Adrenal gland (tissue), 12 donors: ENCODE results near the gene GFER. TPM values are rescaled to one million over a fixed set of nuclear protein-coding genes. Genes with fewer than 3 reads are reported as not detected.

Experiments used
- DNase-seq, 7 donors: peaks; one replicate each; pipeline ENCODE4 v3.0.0-alpha.2; 2019 to 2020
- H3K27ac ChIP-seq, 5 donors: fragments of 200-600 bp; sonication (generic) in 4 of 5; 1 replicate in 3 of 5; 2 replicates in 2 of 5; pipeline versions ENCODE4 v1.5.1 to v1.8.0; 2016 to 2020; ENCODE audit warnings: mild to moderate bottlenecking in 1 of 5
- H3K27me3 ChIP-seq: fragments of 200-600 bp; 2 replicates; pipeline ENCODE4 v1.8.0; 2021
- H3K36me3 ChIP-seq, 2 donors: fragments of 200-600 bp; replicated peaks in 1 of 2; 1 replicate in 1 of 2; 2 replicates in 1 of 2; pipeline versions ENCODE4 v1.5.1 to v1.8.0; 2018 to 2022
- H3K4me1 ChIP-seq, 2 donors: fragments of 200-600 bp; replicated peaks in 1 of 2; 1 replicate in 1 of 2; 2 replicates in 1 of 2; pipeline versions ENCODE4 v1.5.1 to v1.8.0; 2018 to 2021
- H3K4me3 ChIP-seq, 4 donors: fragments of 200-600 bp; sonication (generic) in 3 of 4; one replicate each; pipeline ENCODE4 v1.5.1; 2016 to 2018
- H3K9me3 ChIP-seq, 3 donors: fragments of 200-600 bp; sonication (generic) in 1 of 3; replicated peaks in 1 of 3; 1 replicate in 2 of 3; 2 replicates in 1 of 3; pipeline versions ENCODE4 v1.5.1 to v1.8.0; 2016 to 2021
- CTCF ChIP-seq, 6 experiments: fragments of 450-650 bp in 4 of 6; fragments of 200-600 bp in 2 of 6; sonication (generic) in 1 of 6; IDR thresholded peaks; 1 replicate in 5 of 6; 2 replicates in 1 of 6; pipeline versions ENCODE4 v1.5.1 to v1.8.0; 2016 to 2021; ENCODE audit warnings: antibody characterized with exemption in 6 of 6, mild to moderate bottlenecking in 2 of 6, moderate library complexity in 1 of 6
- POLR2A ChIP-seq, 2 donors: fragments of 450-650 bp; IDR thresholded peaks; one replicate each; pipeline ENCODE4 v1.6.1; 2017; ENCODE audit warnings: antibody characterized with exemption in 2 of 2, mild to moderate bottlenecking in 2 of 2, moderate library complexity in 1 of 2
- WGBS, 4 donors: extraction: QIAGEN DNeasy Blood & Tissue Kit in 2 of 4; methylation state at CpG; one replicate each; pipeline versions ENCODE4 v1.1.5 to v1.1.7; 2013 to 2017; 5-methylcytosine and 5-hydroxymethylcytosine counted together
- intact Hi-C, 2 donors: fragments of 100-400 bp; cut with DNase I; formaldehyde crosslinking; loops; one replicate each; pipeline versions ENCODE4 v1.14.1 to v1.15.0; 2022 to 2023
- polyA plus RNA-seq, 3 donors: library from polyadenylated mRNA; stranded (reverse); fragments of 200-250 nt in 2 of 3; fragments of 350-450 nt in 1 of 3; fragmentation: Illumina TruSeq in 1 of 3; extraction: RNeasy Lipid Tissue Mini Kit (QIAGEN cat#74804) in 1 of 3; gene quantifications; one replicate each; pipeline ENCODE4 v1.2.3, GENCODE V29; 2013 to 2014
- total RNA-seq, 9 donors: library from RNA; depleted of rRNA in 4 of 9; stranded (reverse); fragments of >200 nt in 4 of 9; fragments of 120-200 nt in 1 of 9; fragmentation: NEBNext Ultra II Directional in 1 of 9; extraction: Animal tissue kit (Norgen Biotek cat#: 25700) in 1 of 9; gene quantifications; one replicate each; pipeline versions ENCODE4 v1.1.0 to v1.2.4, GENCODE V29; 2013 to 2023
- donor health status: healthy with polysubstance abuse.
- donor health status: Bipolar disorder and iron deficiency.
- donor health status: DM: yes; HTN: yes; CAD: no.
- donor health status: DM: no; HTN: no; CAD: no.
- donor health status: DM: no; HTN: no; CAD: no.
- donor health status: DM: yes; HTN: yes; CAD: no.

Gene GFER
- total and polyA plus RNA-seq, 12 donors: 16.4 to 60.8 (median 27.8) TPM

DNA sequence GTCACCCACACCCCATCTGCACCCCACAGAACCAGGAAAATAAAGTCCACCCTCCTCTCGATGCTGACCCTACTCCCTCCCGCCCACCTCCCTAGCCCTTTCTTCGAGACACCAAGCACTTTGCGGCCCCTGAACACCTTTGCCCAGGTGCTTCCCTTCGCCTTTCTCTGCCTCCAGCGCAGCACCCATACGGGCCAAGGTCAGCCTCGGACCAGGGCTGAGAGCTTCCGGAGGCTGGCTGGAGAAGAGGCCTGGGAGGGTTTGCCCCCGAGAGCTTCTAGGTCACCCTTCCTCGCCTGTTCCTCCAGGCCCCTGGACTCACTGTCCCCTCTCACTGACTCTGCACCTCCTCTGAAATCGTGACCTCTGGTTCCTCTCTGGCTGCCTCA is 40.0 kb downstream of the GFER start:
- 54 to 63% (median 59%) methylated on average over 11 to 12 of the region's 12 CpGs for WGBS, 4 donors
- Histone ChIP-seq H3K9me3 (no peaks in the 10 kb centered on the region), H3K4me1 (peaks cover 14 to 38% of the 10 kb centered on the region in 2 donors), H3K27me3 (peaks cover 15% of the 10 kb centered on the region), H3K27ac (peak overlapping the region in 2 of 5 donors; percentile 65 to 66), H3K36me3 (no peaks in the 10 kb centered on the region), H3K4me3 (peak overlapping the region in 1 of 4 donors; percentile 29)
- TF ChIP-seq POLR2A (IDR thresholded peaks at IDR 0.05): no peak
- no peak for TF ChIP-seq CTCF (IDR thresholded peaks at IDR 0.05)
- intact Hi-C loops: loop anchor here (5.0 kb wide), 2 partner anchors 58 to 123 kb away; partner anchors contain the start of gene RAB26 (in 1 of the 2)
- DNase-seq: no peak

DNA sequence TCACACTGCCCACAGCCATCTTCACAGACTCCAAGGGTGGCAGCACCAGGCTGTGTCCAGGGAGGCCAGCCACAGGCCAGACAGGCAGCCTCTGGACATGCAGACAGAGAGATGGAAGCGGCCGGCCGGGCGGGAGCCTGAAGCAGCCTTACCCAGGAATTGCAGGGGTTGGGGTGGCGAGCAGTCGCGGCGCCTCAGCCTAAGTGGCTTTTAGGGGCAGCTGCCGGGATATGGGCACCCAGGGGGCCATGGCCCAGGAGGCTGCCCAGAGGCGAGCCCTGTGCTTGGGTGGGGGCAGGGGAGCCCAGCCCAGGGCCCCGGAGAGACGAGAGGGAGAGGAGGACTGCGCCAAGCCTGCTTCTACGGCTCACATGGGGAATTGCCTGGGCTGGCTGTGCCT is 41.3 kb downstream of the GFER start:
- no peaks in the 10 kb centered on the region for H3K36me3 ChIP-seq
- H3K9me3 ChIP-seq: no peaks in the 10 kb centered on the region
- WGBS, 4 donors: 86 to 94% (median 91%) methylated on average over 2 to 14 of the region's 14 CpGs
- TF ChIP-seq CTCF (IDR thresholded peaks at IDR 0.05) (no peak), POLR2A (IDR thresholded peaks at IDR 0.05) (no peak)
- peaks cover 3% of the 10 kb centered on the region for H3K27me3 ChIP-seq
- no peak overlapping the region for H3K27ac ChIP-seq
- no peak for DNase-seq
- H3K4me3 ChIP-seq: no peak overlapping the region
- intact Hi-C loops: no loop called here
- peaks cover 14 to 38% of the 10 kb centered on the region in 2 donors for H3K4me1 ChIP-seq

DNA sequence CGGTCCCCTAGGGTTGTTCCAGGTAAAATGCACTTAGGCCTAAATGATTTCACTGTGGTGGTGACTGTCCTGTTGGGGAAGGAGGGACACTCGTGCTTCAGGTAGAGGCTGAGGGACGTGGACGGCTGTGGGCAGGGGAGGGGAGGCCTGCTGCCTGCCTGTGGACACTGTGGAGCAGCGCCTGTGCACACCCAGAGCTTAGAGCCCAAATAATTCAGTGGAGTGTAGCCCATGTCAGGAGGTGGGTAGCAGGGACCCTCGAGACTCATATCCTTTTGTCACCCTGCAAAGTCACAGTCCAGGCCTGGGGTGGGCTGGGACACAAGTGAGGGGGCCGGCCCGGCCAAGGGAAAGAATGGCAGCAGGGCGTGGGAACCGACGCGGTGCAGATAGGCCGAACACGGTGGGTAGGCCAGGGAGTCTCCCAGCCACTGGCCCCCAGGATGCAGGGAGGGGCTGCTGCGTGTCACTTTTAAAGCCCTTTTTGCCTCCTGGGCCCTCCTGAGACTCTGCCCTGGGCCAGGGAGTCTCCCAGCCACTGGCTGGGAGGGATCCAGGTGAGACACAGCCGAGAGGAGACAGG is 42.0 kb downstream of the GFER start:
- Histone ChIP-seq H3K27ac (peak overlapping the region in 2 of 5 donors; percentile 62 to 79), H3K36me3 (no peaks in the 10 kb centered on the region), H3K4me3 (peak overlapping the region in 1 of 4 donors; percentile 84), H3K27me3 (no peaks in the 10 kb centered on the region), H3K4me1 (peaks cover 14 to 38% of the 10 kb centered on the region in 2 donors), H3K9me3 (no peaks in the 10 kb centered on the region)
- WGBS, 4 donors: 70 to 85% (median 80%) methylated on average over 15 to 16 of the region's 16 CpGs
- intact Hi-C loops: no loop called here
- DNase-seq: no peak
- TF ChIP-seq POLR2A (IDR thresholded peaks at IDR 0.05) (no peak), CTCF (IDR thresholded peaks at IDR 0.05) (no peak)

DNA sequence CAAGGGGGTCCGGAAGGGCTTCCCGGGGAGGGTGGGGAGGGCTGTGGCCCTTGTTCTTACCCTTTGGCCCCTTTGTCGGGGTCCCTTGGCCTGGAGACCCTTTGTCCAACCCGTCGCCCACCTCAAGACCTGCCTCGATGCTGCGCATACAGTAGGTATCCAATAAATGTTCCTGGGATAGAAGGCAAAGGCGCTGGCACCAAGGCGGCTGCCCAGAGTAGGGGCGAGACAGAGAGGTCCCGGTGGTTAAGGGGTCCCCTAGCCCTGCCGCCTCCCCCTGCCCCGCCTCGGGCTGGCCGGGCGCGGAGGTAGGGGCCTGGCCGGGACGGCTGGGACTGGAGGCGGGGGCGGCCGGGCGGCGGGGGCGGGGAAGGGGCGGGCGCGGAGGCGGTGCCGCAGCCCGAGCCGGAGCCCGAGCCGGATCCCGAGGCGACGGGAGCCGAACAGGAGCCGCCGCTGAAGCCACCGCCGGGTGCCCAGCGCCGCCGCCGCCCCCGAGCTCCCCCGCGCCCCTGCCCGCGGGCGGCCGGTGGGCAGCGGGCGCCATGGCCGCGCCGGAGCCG is 42.5 kb downstream of the GFER start, which contains the start of gene NHERF2:
NHERF2 (plus strand) TSS at position 442 of the 563 bp plus-strand sequence; CDS start at position 546, 104 bp downstream.
- H3K27me3 ChIP-seq: no peaks in the 10 kb centered on the region
- 8 to 47% (median 22%) methylated on average over 1 to 53 of the region's 59 CpGs for WGBS, 4 donors
- peak in 3 of 7 donors; percentile 8 to 50 (median 43) for DNase-seq
- H3K36me3 ChIP-seq: no peaks in the 10 kb centered on the region
- intact Hi-C loops: no loop called here
- H3K4me1 ChIP-seq: peaks cover 14 to 38% of the 10 kb centered on the region in 2 donors
- no peaks in the 10 kb centered on the region for H3K9me3 ChIP-seq
- peak within 1 kb of the TSS in 4 of 5 donors; percentile 32 to 79 (median 48) for H3K27ac ChIP-seq
- TF ChIP-seq POLR2A (IDR thresholded peaks at IDR 0.05) (peak in 1 of 2 donors; percentile 29), CTCF (IDR thresholded peaks at IDR 0.05) (no peak)
- H3K4me3 ChIP-seq: peak within 1 kb of the TSS in 2 of 4 donors; percentile 34 to 84
